ENCODE measurements around the gene RSPH3. TPM values are rescaled to one million over a fixed set of nuclear protein-coding genes. Genes with fewer than 3 reads are reported as not detected.

RSPH3 gene
- 6.6 and 8.8 TPM in 2 replicates for total RNA-seq
- 6.6 TPM for polyA plus RNA-seq (2012)

GRCh38 chr6:158999666-159000403 lies at the start of gene RSPH3:
Gene RSPH3 (minus strand): TSS chr6:159000202. CDS start chr6:158999550, 652 bp downstream.
- DNase-seq (ENCODE audit: low read depth), result peak; percentile 98

- peak; percentile 23 for DNase-seq (ENCODE audit: low read depth)
Observed at GRCh38 chr6:159047891-159048685, 48.1 kb upstream of the RSPH3 start.

GRCh38 chr6:159045801-159046200 lies 45.8 kb upstream of the RSPH3 start:
- DNase-seq (ENCODE audit: low read depth), result no peak

- DNase-seq (ENCODE audit: low read depth), result no peak
Observed at GRCh38 chr6:159044899-159045727, 45.1 kb upstream of the RSPH3 start, which contains the start of gene TAGAP. Gene TAGAP (minus strand): TSS chr6:159044991. CDS start chr6:159044146, 845 bp downstream.

GRCh38 chr6:159043947-159044346 lies 43.9 kb upstream of the RSPH3 start:
- no peak for DNase-seq (ENCODE audit: low read depth)

- DNase-seq (ENCODE audit: low read depth), result no peak
Observed at GRCh38 chr6:159043251-159043650, 43.2 kb upstream of the RSPH3 start.

- DNase-seq (ENCODE audit: low read depth), result no peak
Observed at GRCh38 chr6:159042826-159043181, 42.8 kb upstream of the RSPH3 start.

GRCh38 chr6:159042003-159042825 lies 42.2 kb upstream of the RSPH3 start:
- DNase-seq (ENCODE audit: low read depth), result peak; percentile 53

- DNase-seq (ENCODE audit: low read depth), result no peak
Observed at GRCh38 chr6:159041181-159041580, 41.2 kb upstream of the RSPH3 start.

GRCh38 chr6:159039885-159040258 lies 39.9 kb upstream of the RSPH3 start:
- no peak for DNase-seq (ENCODE audit: low read depth)

- DNase-seq (ENCODE audit: low read depth), result no peak
Observed at GRCh38 chr6:159038914-159039884, 39.2 kb upstream of the RSPH3 start.

GRCh38 chr6:159038318-159038717 lies 38.3 kb upstream of the RSPH3 start:
- peak; percentile 30 for DNase-seq (ENCODE audit: low read depth)

- DNase-seq (ENCODE audit: low read depth), result no peak
Observed at GRCh38 chr6:159037756-159038290, 37.8 kb upstream of the RSPH3 start.

GRCh38 chr6:159036673-159037072 lies 36.7 kb upstream of the RSPH3 start:
- DNase-seq (ENCODE audit: low read depth), result no peak

- no peak for DNase-seq (ENCODE audit: low read depth)
Observed at GRCh38 chr6:159035891-159036290, 35.9 kb upstream of the RSPH3 start.

GRCh38 chr6:159033160-159034049 lies 33.4 kb upstream of the RSPH3 start:
- no peak for DNase-seq (ENCODE audit: low read depth)

- DNase-seq (ENCODE audit: low read depth), result no peak
Observed at GRCh38 chr6:159031846-159032245, 31.8 kb upstream of the RSPH3 start.

GRCh38 chr6:159030168-159030567 lies 30.2 kb upstream of the RSPH3 start:
- no peak for DNase-seq (ENCODE audit: low read depth)
